ENCODE results near the gene BEST2. TPM values are rescaled to one million over a fixed set of nuclear protein-coding genes. Genes with fewer than 3 reads are reported as not detected.

The BEST2 gene
- total and polyA plus RNA-seq, 12 donors = not detected

DNA sequence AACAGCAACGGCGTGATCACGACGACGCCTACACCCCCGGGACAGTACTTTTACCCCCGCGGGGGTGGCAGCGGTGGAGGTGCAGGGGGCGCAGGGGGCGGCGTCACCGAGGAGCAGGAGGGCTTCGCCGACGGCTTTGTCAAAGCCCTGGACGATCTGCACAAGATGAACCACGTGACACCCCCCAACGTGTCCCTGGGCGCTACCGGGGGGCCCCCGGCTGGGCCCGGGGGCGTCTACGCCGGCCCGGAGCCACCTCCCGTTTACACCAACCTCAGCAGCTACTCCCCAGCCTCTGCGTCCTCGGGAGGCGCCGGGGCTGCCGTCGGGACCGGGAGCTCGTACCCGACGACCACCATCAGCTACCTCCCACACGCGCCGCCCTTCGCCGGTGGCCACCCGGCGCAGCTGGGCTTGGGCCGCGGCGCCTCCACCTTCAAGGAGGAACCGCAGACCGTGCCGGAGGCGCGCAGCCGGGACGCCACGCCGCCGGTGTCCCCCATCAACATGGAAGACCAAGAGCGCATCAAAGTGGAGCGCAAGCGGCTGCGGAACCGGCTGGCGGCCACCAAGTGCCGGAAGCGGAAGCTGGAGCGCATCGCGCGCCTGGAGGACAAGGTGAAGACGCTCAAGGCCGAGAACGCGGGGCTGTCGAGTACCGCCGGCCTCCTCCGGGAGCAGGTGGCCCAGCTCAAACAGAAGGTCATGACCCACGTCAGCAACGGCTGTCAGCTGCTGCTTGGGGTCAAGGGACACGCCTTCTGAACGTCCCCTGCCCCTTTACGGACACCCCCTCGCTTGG, 40.7 kb downstream of the BEST2 start:
- 1% methylated on average over 81 to 84 of the region's 84 CpGs for WGBS, 2 donors
- Histone ChIP-seq H3K4me1 (peaks cover 21 to 63% (median 51%) of the 10 kb centered on the region in 9 donors), H3K27me3 (no peaks in the 10 kb centered on the region), H3K27ac (peak overlapping the region; percentile 94 to 100 (median 99)), H3K36me3 (peaks cover 0 to 19% (median 0%) of the 10 kb centered on the region in 9 donors), H3K9me3 (no peaks in the 10 kb centered on the region), H3K4me3 (peak overlapping the region; percentile 64 to 100 (median 85))
- ATAC-seq = no peak
- intact Hi-C loops (cut with DNase I) = loop anchor here in 5 of 10 donors (2.0 to 10.0 kb wide), 5 partner anchors 13 to 363 kb away; partner anchors contain the start of genes IER2 (in 2 of the 5), STX10 (in 2 of the 5) and TNPO2 (in 1 of the 5)
- peak; percentile 62 to 76 for DNase-seq
- TF ChIP-seq CTCF (IDR thresholded peaks at IDR 0.05) = no peak

DNA sequence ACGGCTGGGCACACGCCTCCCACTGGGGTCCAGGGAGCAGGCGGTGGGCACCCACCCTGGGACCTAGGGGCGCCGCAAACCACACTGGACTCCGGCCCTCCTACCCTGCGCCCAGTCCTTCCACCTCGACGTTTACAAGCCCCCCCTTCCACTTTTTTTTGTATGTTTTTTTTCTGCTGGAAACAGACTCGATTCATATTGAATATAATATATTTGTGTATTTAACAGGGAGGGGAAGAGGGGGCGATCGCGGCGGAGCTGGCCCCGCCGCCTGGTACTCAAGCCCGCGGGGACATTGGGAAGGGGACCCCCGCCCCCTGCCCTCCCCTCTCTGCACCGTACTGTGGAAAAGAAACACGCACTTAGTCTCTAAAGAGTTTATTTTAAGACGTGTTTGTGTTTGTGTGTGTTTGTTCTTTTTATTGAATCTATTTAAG, 41.3 kb downstream of the BEST2 start:
- Histone ChIP-seq H3K4me3 (peak overlapping the region; percentile 64 to 100 (median 85)), H3K4me1 (peaks cover 18 to 56% (median 45%) of the 10 kb centered on the region in 9 donors), H3K27ac (peak overlapping the region; percentile 94 to 100 (median 99)), H3K27me3 (no peaks in the 10 kb centered on the region), H3K36me3 (peaks cover 0 to 22% (median 0%) of the 10 kb centered on the region in 9 donors), H3K9me3 (no peaks in the 10 kb centered on the region)
- WGBS, 2 donors = 0 to 1% methylated on average over 22 of the region's 22 CpGs
- intact Hi-C loops (cut with DNase I) = loop anchor here in 6 of 10 donors (1.0 to 10.0 kb wide), 6 partner anchors 14 to 362 kb away; partner anchors contain the start of genes IER2 (in 2 of the 6), STX10 (in 2 of the 6), GET3 (in 1 of the 6) and TNPO2 (in 1 of the 6)
- ATAC-seq (no peak), DNase-seq (no peak)
- no peak for TF ChIP-seq CTCF (IDR thresholded peaks at IDR 0.05)

DNA sequence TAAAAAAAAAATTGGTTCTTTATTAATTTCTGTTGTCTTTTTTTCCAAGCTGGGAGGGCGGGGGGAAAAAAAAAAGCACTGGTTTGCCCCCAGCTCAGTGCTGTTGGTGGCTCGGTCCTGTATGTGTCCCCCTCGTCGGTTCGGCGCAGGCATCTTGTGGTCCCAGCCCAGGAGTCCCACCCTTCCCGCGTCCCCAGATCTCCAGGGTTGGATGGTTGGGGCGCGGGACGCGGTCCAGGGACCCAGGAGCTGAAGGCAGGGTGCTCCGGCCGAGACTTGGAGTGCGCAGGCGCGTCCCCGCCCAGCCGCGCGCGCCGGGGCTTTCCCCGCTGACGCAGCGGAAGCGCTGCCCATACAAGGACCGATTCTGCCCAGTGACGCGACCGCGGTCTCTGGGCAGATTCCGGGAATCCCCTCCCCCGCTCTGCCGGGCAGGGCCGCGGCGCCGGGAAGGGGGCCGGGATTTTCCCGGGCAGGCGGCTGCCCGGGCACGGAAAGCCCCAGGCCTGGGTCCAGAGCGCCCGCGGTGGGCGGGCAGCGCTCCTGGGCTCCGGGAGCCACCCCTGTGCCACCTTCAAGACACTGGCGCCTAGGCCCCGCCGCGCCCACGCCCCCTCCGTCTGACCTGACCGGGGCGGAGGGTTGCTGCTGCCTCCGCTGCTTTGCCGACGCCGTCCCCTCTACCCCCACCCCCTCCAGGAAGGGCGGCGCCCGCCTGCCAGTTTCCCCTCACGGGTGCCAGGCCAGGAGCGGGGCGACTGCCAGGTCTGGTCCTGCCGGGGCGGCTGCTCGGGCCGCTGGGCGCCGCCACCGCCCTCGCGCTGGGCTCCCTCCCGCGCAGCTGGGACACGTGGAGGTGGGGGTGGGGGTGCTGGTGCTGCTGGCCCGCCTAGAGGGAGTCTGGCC, 42.0 kb downstream of the BEST2 start:
- no peaks in the 10 kb centered on the region for H3K27me3 ChIP-seq
- H3K4me3 ChIP-seq = peak overlapping the region; percentile 64 to 100 (median 85)
- peak in 2 of 9 donors; percentile 13 for TF ChIP-seq CTCF (IDR thresholded peaks at IDR 0.05)
- peak overlapping the region; percentile 94 to 100 (median 99) for H3K27ac ChIP-seq
- peak; percentile 92 to 95 for DNase-seq
- ATAC-seq = peak; percentile 26 to 64 (median 54)
- peaks cover 12 to 50% (median 38%) of the 10 kb centered on the region in 9 donors for H3K4me1 ChIP-seq
- H3K9me3 ChIP-seq = no peaks in the 10 kb centered on the region
- H3K36me3 ChIP-seq = peaks cover 0 to 29% (median 0%) of the 10 kb centered on the region in 9 donors
- 1% methylated on average over 68 to 81 of the region's 81 CpGs for WGBS, 2 donors
- intact Hi-C loops (cut with DNase I) = loop anchor here in 6 of 10 donors (1.0 to 10.0 kb wide), 6 partner anchors 15 to 361 kb away; partner anchors contain the start of genes IER2 (in 2 of the 6), STX10 (in 2 of the 6), GET3 (in 1 of the 6) and TNPO2 (in 1 of the 6)
